Regular cardiac myocyte (primary cell): ENCODE results near the gene OPHN1. TPM values are rescaled to one million over a fixed set of nuclear protein-coding genes. Genes with fewer than 3 reads are reported as not detected.

Experiments used
- total RNA-seq: library from RNA; depleted of rRNA; stranded (reverse); fragments of >200 nt; gene quantifications from 2 replicates; pipeline ENCODE4 v1.2.3, GENCODE V29; 2014

The OPHN1 gene, protein sequence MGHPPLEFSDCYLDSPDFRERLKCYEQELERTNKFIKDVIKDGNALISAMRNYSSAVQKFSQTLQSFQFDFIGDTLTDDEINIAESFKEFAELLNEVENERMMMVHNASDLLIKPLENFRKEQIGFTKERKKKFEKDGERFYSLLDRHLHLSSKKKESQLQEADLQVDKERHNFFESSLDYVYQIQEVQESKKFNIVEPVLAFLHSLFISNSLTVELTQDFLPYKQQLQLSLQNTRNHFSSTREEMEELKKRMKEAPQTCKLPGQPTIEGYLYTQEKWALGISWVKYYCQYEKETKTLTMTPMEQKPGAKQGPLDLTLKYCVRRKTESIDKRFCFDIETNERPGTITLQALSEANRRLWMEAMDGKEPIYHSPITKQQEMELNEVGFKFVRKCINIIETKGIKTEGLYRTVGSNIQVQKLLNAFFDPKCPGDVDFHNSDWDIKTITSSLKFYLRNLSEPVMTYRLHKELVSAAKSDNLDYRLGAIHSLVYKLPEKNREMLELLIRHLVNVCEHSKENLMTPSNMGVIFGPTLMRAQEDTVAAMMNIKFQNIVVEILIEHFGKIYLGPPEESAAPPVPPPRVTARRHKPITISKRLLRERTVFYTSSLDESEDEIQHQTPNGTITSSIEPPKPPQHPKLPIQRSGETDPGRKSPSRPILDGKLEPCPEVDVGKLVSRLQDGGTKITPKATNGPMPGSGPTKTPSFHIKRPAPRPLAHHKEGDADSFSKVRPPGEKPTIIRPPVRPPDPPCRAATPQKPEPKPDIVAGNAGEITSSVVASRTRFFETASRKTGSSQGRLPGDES
- 4.4 and 5.9 TPM in 2 replicates for total RNA-seq

GRCh38 chrX:68433155-68433980, at the start of gene OPHN1:
Gene OPHN1, minus strand, starts transcription at chrX:68433495. Its CDS starts 475 bp downstream, at chrX:68433020.

Other genes with a start within 250 kb of the OPHN1 start
- gene YIPF6, start 65.6 kb upstream of the OPHN1 start, total RNA-seq, result 26.8 and 36.4 TPM in 2 replicates
- gene STARD8, start 214.2 kb upstream of the OPHN1 start, total RNA-seq, result 1.7 and 4.6 TPM in 2 replicates